WTC11 (cell line): ENCODE measurements around the gene SLC25A12. TPM values are rescaled to one million over a fixed set of nuclear protein-coding genes. Genes with fewer than 3 reads are reported as not detected.

Experiments
- ATAC-seq: fragments of 200-7000 bp; cut with Tn5 transposase; 2 replicates; pipeline ENCODE4 v1.10.0; 2021; ENCODE audit warnings: mild to moderate bottlenecking, moderate library complexity
- CTCF ChIA-PET: fragments of 300-600 bp; sonication (Branson Sonifier 250); formaldehyde crosslinking; loops from one replicate; lab custom pipeline; 2021; ENCODE audit warnings: antibody characterized with exemption; lab: Charles Lee
- POLR2A ChIA-PET: fragments of 350-600 bp; sonication (Branson Sonifier 250); formaldehyde crosslinking; loops from one replicate; lab custom pipeline; 2021; ENCODE audit warnings: antibody characterized with exemption; lab: Charles Lee
- DNase-seq: peaks from one replicate; pipeline ENCODE4 v3.0.0; 2021; ENCODE audit warnings: low spot score
- H3K27ac Mint-ChIP-seq: 2 replicates; pipeline ENCODE4 v1.8.0; 2021; ENCODE audit warnings: mixed read lengths
- H3K27me3 Mint-ChIP-seq: 2 replicates; pipeline ENCODE4 v1.8.0; 2021; ENCODE audit warnings: low read depth, mild to moderate bottlenecking, moderate library complexity, mixed read lengths
- H3K36me3 Mint-ChIP-seq: 2 replicates; pipeline ENCODE4 v1.8.0; 2021; ENCODE audit warnings: mixed read lengths
- H3K4me1 Mint-ChIP-seq: 2 replicates; pipeline ENCODE4 v1.8.0; 2022; ENCODE audit warnings: mixed read lengths
- H3K4me3 Mint-ChIP-seq: 2 replicates; pipeline ENCODE4 v1.8.0; 2021; ENCODE audit warnings: mild to moderate bottlenecking, moderate library complexity, mixed read lengths
- H3K9me3 Mint-ChIP-seq: 2 replicates; pipeline ENCODE4 v1.8.0; 2021; ENCODE audit warnings: mixed read lengths
- CTCF ChIP-seq: fragments of 200-600 bp; IDR thresholded peaks from 2 replicates; pipeline ENCODE4 v1.8.0; 2022; ENCODE audit warnings: antibody characterized with exemption
- EMX1 ChIP-seq: fragments of 250-450 bp; sonication (Bioruptor Pico); IDR thresholded peaks from 2 replicates; pipeline ENCODE4 v1.8.0; 2021; ENCODE audit warnings: mild to moderate bottlenecking
- ESRRA ChIP-seq: sonication (generic); formaldehyde crosslinking; IDR thresholded peaks from 2 replicates; pipeline ENCODE4 v1.8.1; 2022; ENCODE audit warnings: mild to moderate bottlenecking, missing genetic modification reagents, borderline replicate concordance
- ETV6 ChIP-seq: sonication (generic); formaldehyde crosslinking; IDR thresholded peaks from 2 replicates; pipeline ENCODE4 v1.8.1; 2022; ENCODE audit warnings: mild to moderate bottlenecking, missing genetic modification reagents
- FOXK1 ChIP-seq: sonication (generic); formaldehyde crosslinking; IDR thresholded peaks from 2 replicates; pipeline ENCODE4 v1.8.0; 2022; ENCODE audit warnings: mild to moderate bottlenecking, moderate library complexity, missing genetic modification reagents
- HMGXB4 ChIP-seq: sonication (generic); formaldehyde crosslinking; IDR thresholded peaks from 2 replicates; pipeline ENCODE4 v1.8.1; 2023; ENCODE audit warnings: mild to moderate bottlenecking, moderate library complexity, missing genetic modification reagents
- IRF2 ChIP-seq: sonication (generic); formaldehyde crosslinking; IDR thresholded peaks from 2 replicates; pipeline ENCODE4 v1.8.0; 2022; ENCODE audit warnings: low read depth, missing genetic modification reagents, borderline replicate concordance
- KAT7 ChIP-seq: sonication (generic); formaldehyde crosslinking; IDR thresholded peaks from 2 replicates; pipeline ENCODE4 v1.8.1; 2023; ENCODE audit warnings: missing genetic modification reagents, mild to moderate bottlenecking, borderline replicate concordance
- MAX ChIP-seq: sonication (generic); formaldehyde crosslinking; IDR thresholded peaks from 2 replicates; pipeline ENCODE4 v1.8.0; 2022; ENCODE audit warnings: mild to moderate bottlenecking, missing genetic modification reagents
- MXD4 ChIP-seq: fragments of 250-450 bp; sonication (Bioruptor Pico); IDR thresholded peaks from 2 replicates; pipeline ENCODE4 v1.8.0; 2021; ENCODE audit warnings: mild to moderate bottlenecking, moderate library complexity, borderline replicate concordance
- NFE2L1 ChIP-seq: sonication (generic); formaldehyde crosslinking; IDR thresholded peaks from 2 replicates; pipeline ENCODE4 v1.8.1; 2023; ENCODE audit warnings: missing genetic modification reagents
- NFYB ChIP-seq: sonication (generic); formaldehyde crosslinking; conservative IDR thresholded peaks from 2 replicates; pipeline ENCODE4 v1.8.0; 2022; ENCODE audit warnings: low read depth, missing genetic modification reagents
- NR1H2 ChIP-seq: sonication (generic); formaldehyde crosslinking; IDR thresholded peaks from 2 replicates; pipeline ENCODE4 v1.9.0; 2021; ENCODE audit warnings: mild to moderate bottlenecking, moderate library complexity, missing genetic modification reagents
- PREB ChIP-seq: sonication (generic); formaldehyde crosslinking; IDR thresholded peaks from 2 replicates; pipeline ENCODE4 v1.8.1; 2022; ENCODE audit warnings: mild to moderate bottlenecking, missing genetic modification reagents, moderate library complexity, borderline replicate concordance
- RELA ChIP-seq: sonication (generic); formaldehyde crosslinking; IDR thresholded peaks from 2 replicates; pipeline ENCODE4 v1.8.1; 2022; ENCODE audit warnings: missing genetic modification reagents, mild to moderate bottlenecking, borderline replicate concordance
- SP1 ChIP-seq: sonication (generic); formaldehyde crosslinking; conservative IDR thresholded peaks from 2 replicates; pipeline ENCODE4 v1.8.1; 2022; ENCODE audit warnings: missing genetic modification reagents
- TCF7 ChIP-seq: sonication (generic); formaldehyde crosslinking; IDR thresholded peaks from 2 replicates; pipeline ENCODE4 v1.8.0; 2022; ENCODE audit warnings: mild to moderate bottlenecking, low read depth, missing genetic modification reagents, moderate library complexity
- TEAD1 ChIP-seq: sonication (generic); formaldehyde crosslinking; IDR thresholded peaks from 2 replicates; pipeline ENCODE4 v1.8.0; 2022; ENCODE audit warnings: mild to moderate bottlenecking, missing genetic modification reagents
- TP53 ChIP-seq: sonication (generic); formaldehyde crosslinking; IDR thresholded peaks from 2 replicates; pipeline ENCODE4 v1.8.1; 2023; ENCODE audit warnings: mild to moderate bottlenecking, missing genetic modification reagents
- USF2 ChIP-seq: sonication (generic); formaldehyde crosslinking; IDR thresholded peaks from 2 replicates; pipeline ENCODE4 v1.8.1; 2023; ENCODE audit warnings: mild to moderate bottlenecking, missing genetic modification reagents, moderate library complexity
- ZNF121 ChIP-seq: sonication (generic); formaldehyde crosslinking; IDR thresholded peaks from 2 replicates; pipeline ENCODE4 v1.8.0; 2023; ENCODE audit warnings: missing genetic modification reagents
- ZNF219 ChIP-seq: sonication (generic); formaldehyde crosslinking; IDR thresholded peaks from 2 replicates; pipeline ENCODE4 v1.8.0; 2023; ENCODE audit warnings: missing genetic modification reagents, mild to moderate bottlenecking, borderline replicate concordance
- ZNF263 ChIP-seq: sonication (generic); formaldehyde crosslinking; IDR thresholded peaks from 2 replicates; pipeline ENCODE4 v1.8.1; 2022; ENCODE audit warnings: low read depth, mild to moderate bottlenecking, moderate library complexity, missing genetic modification reagents
- ZNF317 ChIP-seq: sonication (generic); formaldehyde crosslinking; IDR thresholded peaks from 2 replicates; pipeline ENCODE4 v1.8.1; 2023; ENCODE audit warnings: low read depth, mild to moderate bottlenecking, moderate library complexity, missing genetic modification reagents, borderline replicate concordance
- ZNF396 ChIP-seq: fragments of 250-450 bp; sonication (Bioruptor Pico); IDR thresholded peaks from 2 replicates; pipeline ENCODE4 v1.8.0; 2021; ENCODE audit warnings: mild to moderate bottlenecking, moderate library complexity, borderline replicate concordance
- ZNF423 ChIP-seq: fragments of 250-450 bp; sonication (Bioruptor Pico); IDR thresholded peaks from 2 replicates; pipeline ENCODE4 v2.1.2; 2022; ENCODE audit warnings: mild to moderate bottlenecking, moderate library complexity
- ZNF425 ChIP-seq: fragments of 250-450 bp; sonication (Bioruptor Pico); conservative IDR thresholded peaks from 2 replicates; pipeline ENCODE4 v1.9.0; 2021; ENCODE audit warnings: mild to moderate bottlenecking
- ZSCAN18 ChIP-seq: fragments of 250-450 bp; sonication (Bioruptor Pico); IDR thresholded peaks from 2 replicates; pipeline ENCODE4 v2.1.2; 2022; ENCODE audit warnings: mild to moderate bottlenecking, moderate library complexity
- total RNA-seq: library from RNA; stranded (reverse); gene quantifications from 3 replicates; pipeline ENCODE4 v1.2.3, GENCODE V29; 2021

The SLC25A12 gene
- total RNA-seq, 1 experiment from 2014 or later, result 9.0 TPM

- H3K27me3 Mint-ChIP-seq, result no peaks in the 10 kb centered on the region
- CTCF ChIA-PET, result no interaction called here
- H3K4me1 Mint-ChIP-seq, result no peaks in the 10 kb centered on the region
- POLR2A ChIA-PET, result no interaction called here
- no peak for TF ChIP-seq TCF7
- TF ChIP-seq ZNF317 (CRISPR knock-in tag), result no peak
- no peak for TF ChIP-seq ZNF219 (CRISPR knock-in tag)
- no peak for TF ChIP-seq EMX1 (CRISPR knock-in tag)
- no peak for TF ChIP-seq USF2 (CRISPR knock-in tag)
- no peak for TF ChIP-seq ZNF121
- TF ChIP-seq NFYB (CRISPR knock-in tag), result no peak
- TF ChIP-seq MXD4 (CRISPR knock-in tag), result no peak
- TF ChIP-seq ETV6 (CRISPR knock-in tag), result no peak
- no peak for TF ChIP-seq IRF2 (CRISPR knock-in tag)
- no peak for TF ChIP-seq ZNF425 (CRISPR knock-in tag)
- no peak for TF ChIP-seq TEAD1 (CRISPR knock-in tag)
- no peak for TF ChIP-seq RELA (CRISPR knock-in tag)
- TF ChIP-seq CTCF, result no peak
- H3K4me3 Mint-ChIP-seq, result no peak overlapping the region
- 0 out of 2 replicates have a peak overlapping the region, but pooled peaks have one; percentile 27 for H3K27ac Mint-ChIP-seq
- DNase-seq (no peak), ATAC-seq (no peak)
- no peaks in the 10 kb centered on the region for H3K36me3 Mint-ChIP-seq
- H3K9me3 Mint-ChIP-seq, result no peaks in the 10 kb centered on the region
Measured at GRCh38 chr2:171814883-171815282, 79.2 kb downstream of the SLC25A12 start.

GRCh38 chr2:171814174-171814573, 79.9 kb downstream of the SLC25A12 start:
- H3K36me3 Mint-ChIP-seq, result 0 out of 2 replicates have a peak, but pooled peaks cover 2% of the 10 kb centered on the region
- no peak for ATAC-seq
- POLR2A ChIA-PET, result no interaction called here
- TF ChIP-seq PREB (CRISPR knock-in tag) (no peak), ZNF423 (CRISPR knock-in tag) (no peak), ZNF263 (CRISPR knock-in tag) (no peak), ESRRA (no peak), TP53 (CRISPR knock-in tag) (no peak), SP1 (CRISPR knock-in tag) (no peak), HMGXB4 (CRISPR knock-in tag) (no peak), FOXK1 (CRISPR knock-in tag) (no peak), KAT7 (no peak), NFE2L1 (CRISPR knock-in tag) (no peak), NR1H2 (CRISPR knock-in tag) (no peak), ZNF219 (CRISPR knock-in tag) (no peak), MAX (CRISPR knock-in tag) (no peak), ZSCAN18 (no peak), ZNF396 (CRISPR knock-in tag) (no peak)

More at GRCh38 chr2:171814174-171814573, 79.9 kb downstream of the SLC25A12 start:
- Mint-ChIP-seq H3K4me3 (no peak overlapping the region), H3K27ac (peak overlapping the region; percentile 15; the same call in 1 of the 2 replicates), H3K4me1 (no peaks in the 10 kb centered on the region), H3K27me3 (no peaks in the 10 kb centered on the region), H3K9me3 (no peaks in the 10 kb centered on the region)
- CTCF ChIA-PET, result interaction anchor here (0.6 to 1.0 kb wide), 2 partner anchors 300 to 317 kb away, joined by 3 read pairs; no protein-coding TSS in a partner anchor
- no peak for DNase-seq
